Parathyroid adenoma (tissue), 2 donors: ENCODE data around the gene SFRP5.
A peak's percentile ranks its signal among the peaks of the same experiment; 100 is the strongest.

Source experiments
- H2AFZ ChIP-seq: fragments of 300-600 bp; sonication (generic); one replicate; pipeline ENCODE4 v1.7.0; 2017; ENCODE audit warnings: antibody characterized with exemption, mild to moderate bottlenecking
- H3K27ac ChIP-seq: fragments of 300-600 bp; sonication (generic); one replicate; pipeline ENCODE4 v1.7.0; 2017
- H3K27me3 ChIP-seq: fragments of 300-600 bp; sonication (generic); one replicate; pipeline ENCODE4 v1.7.0; 2017; ENCODE audit warnings: low read length; ENCODE audit not compliant: control insufficient read depth, insufficient read depth
- H3K36me3 ChIP-seq: fragments of 300-600 bp; sonication (generic); one replicate; pipeline ENCODE4 v1.7.0; 2017; ENCODE audit warnings: low read length; ENCODE audit not compliant: control insufficient read depth, insufficient read depth
- H3K4me1 ChIP-seq: fragments of 300-600 bp; sonication (generic); one replicate; pipeline ENCODE4 v1.7.0; 2017; ENCODE audit warnings: control low read depth
- H3K4me2 ChIP-seq: fragments of 300-600 bp; sonication (generic); one replicate; pipeline ENCODE4 v1.7.0; 2017; ENCODE audit warnings: low read length
- H3K4me3 ChIP-seq: fragments of 300-600 bp; sonication (generic); one replicate; pipeline ENCODE4 v1.7.0; 2017; ENCODE audit warnings: low read depth, low read length
- H3K79me2 ChIP-seq: fragments of 300-600 bp; sonication (generic); one replicate; pipeline ENCODE4 v1.7.0; 2017; ENCODE audit warnings: control low read depth
- H3K9ac ChIP-seq: fragments of 300-600 bp; sonication (generic); one replicate; pipeline ENCODE4 v1.7.0; 2017; ENCODE audit warnings: mild to moderate bottlenecking
- H3K9me3 ChIP-seq: fragments of 300-600 bp; sonication (generic); one replicate; pipeline ENCODE4 v1.7.0; 2017; ENCODE audit warnings: low read length; ENCODE audit not compliant: control insufficient read depth
- TF ChIP-seq, protein P1 (sequence below): fragments of 300-600 bp; sonication (generic); IDR thresholded peaks from one replicate; pipeline ENCODE4 v1.7.0; 2017; ENCODE audit warnings: antibody characterized with exemption, mild to moderate bottlenecking
- donor health status: primary hyperparathyroidism.

The SFRP5 gene

DNA sequence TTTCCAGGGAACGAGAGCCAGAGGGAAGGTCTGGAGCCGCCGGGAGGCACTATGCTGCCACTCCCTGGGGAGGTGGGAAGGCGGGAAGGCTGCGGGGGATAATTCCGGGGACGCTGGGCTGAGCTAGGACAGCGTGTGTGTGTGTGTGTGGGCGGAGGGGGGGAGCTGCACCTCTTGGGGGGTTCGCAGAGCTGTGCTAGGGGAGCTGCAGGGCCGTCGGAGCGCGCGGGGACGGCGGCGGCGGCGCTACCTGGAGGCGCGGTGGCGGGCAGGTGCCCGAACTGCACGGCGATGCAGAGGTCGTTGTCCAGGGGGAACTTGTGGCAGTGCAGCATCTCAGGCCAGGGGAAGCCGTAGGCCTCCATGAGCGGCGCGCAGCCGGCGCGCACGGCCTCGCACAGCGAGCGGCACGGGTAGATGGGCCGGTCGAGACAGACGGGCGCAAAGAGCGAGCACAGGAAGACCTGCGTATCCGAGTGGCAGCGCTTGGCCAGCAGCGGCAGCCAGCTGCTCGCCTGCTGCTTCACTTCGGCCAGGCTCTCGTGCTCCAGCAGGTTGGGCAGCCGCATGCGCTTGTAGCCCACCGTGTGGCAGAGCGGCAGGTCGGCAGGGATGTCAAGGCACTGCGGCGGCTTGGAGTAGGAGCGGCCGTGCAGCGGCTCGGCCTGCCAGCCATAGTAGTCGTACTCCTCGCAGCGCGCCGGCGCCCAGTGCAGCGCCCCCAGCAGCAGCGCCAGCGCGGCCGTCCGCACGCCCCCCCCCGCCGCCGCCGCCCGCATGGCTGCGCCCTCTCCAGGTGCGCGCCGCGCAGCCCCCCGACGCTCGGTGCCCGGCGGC, 526 bp downstream of the SFRP5 start:
- H3K9me3 ChIP-seq: no peaks in the 10 kb centered on the region

DNA sequence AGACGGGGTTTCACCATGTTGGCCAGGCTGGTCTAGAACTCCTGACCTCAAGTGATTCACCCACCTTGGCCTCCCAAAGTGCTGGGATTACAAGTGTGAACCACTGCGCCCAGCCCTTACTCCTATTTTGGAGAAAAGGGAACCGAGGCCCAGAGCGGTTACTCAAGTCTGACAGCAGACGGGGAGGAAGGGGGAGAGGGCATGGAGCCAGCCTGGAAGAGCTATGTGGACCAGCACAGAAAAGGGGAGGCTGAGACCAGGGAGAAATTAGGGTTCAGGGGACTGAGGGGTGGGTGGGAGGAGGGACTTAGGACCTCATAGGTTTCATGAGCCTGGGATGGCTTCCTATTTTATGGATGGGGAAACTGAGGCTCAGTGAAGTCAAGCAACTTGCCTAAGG, 1.5 kb downstream of the SFRP5 start:
- no peak overlapping the region for H3K4me3 ChIP-seq
- H3K36me3 ChIP-seq: no peaks in the 10 kb centered on the region
- TF ChIP-seq, protein P1, sequence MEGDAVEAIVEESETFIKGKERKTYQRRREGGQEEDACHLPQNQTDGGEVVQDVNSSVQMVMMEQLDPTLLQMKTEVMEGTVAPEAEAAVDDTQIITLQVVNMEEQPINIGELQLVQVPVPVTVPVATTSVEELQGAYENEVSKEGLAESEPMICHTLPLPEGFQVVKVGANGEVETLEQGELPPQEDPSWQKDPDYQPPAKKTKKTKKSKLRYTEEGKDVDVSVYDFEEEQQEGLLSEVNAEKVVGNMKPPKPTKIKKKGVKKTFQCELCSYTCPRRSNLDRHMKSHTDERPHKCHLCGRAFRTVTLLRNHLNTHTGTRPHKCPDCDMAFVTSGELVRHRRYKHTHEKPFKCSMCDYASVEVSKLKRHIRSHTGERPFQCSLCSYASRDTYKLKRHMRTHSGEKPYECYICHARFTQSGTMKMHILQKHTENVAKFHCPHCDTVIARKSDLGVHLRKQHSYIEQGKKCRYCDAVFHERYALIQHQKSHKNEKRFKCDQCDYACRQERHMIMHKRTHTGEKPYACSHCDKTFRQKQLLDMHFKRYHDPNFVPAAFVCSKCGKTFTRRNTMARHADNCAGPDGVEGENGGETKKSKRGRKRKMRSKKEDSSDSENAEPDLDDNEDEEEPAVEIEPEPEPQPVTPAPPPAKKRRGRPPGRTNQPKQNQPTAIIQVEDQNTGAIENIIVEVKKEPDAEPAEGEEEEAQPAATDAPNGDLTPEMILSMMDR: no peak
- H3K9ac ChIP-seq: no peak overlapping the region
- H3K4me1 ChIP-seq: no peaks in the 10 kb centered on the region
- H2AFZ ChIP-seq: no peak overlapping the region
- H3K79me2 ChIP-seq: no peaks in the 10 kb centered on the region
- H3K4me2 ChIP-seq: no peak overlapping the region
- peaks cover 5% of the 10 kb centered on the region for H3K27me3 ChIP-seq
- no peaks in the 10 kb centered on the region for H3K9me3 ChIP-seq
- H3K27ac ChIP-seq: no peak overlapping the region

More for the DNA sequence above, 526 bp downstream of the SFRP5 start:
- TF ChIP-seq, protein P1: no peak
- Histone ChIP-seq H3K27me3 (peaks cover 5% of the 10 kb centered on the region), H3K4me3 (no peak overlapping the region), H3K79me2 (no peaks in the 10 kb centered on the region), H3K9ac (no peak overlapping the region), H3K36me3 (no peaks in the 10 kb centered on the region), H2AFZ (no peak overlapping the region), H3K4me2 (peak overlapping the region; percentile 38), H3K4me1 (no peaks in the 10 kb centered on the region), H3K27ac (no peak overlapping the region)

DNA sequence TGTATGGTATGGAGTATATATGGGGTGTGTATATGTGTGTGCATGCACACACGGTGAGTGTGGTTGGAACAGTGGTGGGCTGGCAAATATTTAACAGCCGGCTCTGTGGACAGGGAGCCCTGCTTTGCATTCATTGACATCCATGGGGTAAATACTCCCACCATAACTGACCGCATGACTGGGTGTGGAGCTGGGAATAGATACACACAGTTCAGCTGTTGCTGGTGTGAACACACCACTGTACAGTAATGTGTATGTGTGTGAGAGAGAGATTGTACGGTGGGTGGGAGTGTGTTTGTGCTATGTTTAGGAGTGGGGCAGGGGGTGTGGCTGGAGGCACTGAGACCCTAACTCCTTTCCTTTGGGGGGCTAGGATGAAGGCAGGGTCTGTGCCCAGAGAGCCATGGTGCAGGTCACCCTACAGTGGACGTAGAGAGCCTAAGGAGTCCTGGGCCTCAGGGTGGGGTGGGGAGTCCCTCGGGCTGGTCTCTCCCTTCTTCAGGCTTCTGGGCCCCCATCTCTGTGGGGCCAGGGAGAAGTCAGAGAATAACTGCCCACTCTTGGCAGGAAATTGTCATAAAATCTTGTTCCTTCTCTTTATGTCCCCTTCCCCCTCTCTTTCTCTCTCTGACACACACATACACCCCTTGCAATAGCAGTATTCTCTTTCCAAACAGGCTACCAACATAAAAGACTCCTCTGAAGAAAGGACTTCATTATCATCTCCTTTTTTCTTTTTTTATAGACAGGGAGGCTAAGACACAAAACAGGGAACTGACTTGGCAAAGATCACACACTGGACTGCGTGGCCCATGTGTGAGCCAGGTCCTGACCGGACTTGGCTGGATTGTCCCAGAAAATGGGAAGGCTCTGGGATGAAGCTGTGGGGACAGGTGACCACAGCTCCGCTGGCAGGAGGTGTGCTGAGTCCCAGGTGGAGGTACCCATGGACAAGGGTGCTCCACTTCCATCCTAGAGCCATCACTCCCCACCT, 3.2 kb downstream of the SFRP5 start:
- Histone ChIP-seq H3K4me1 (no peaks in the 10 kb centered on the region), H3K4me3 (no peak overlapping the region), H2AFZ (no peak overlapping the region), H3K27ac (no peak overlapping the region), H3K27me3 (peaks cover 5% of the 10 kb centered on the region), H3K9me3 (no peaks in the 10 kb centered on the region), H3K9ac (no peak overlapping the region), H3K79me2 (no peaks in the 10 kb centered on the region), H3K4me2 (no peak overlapping the region), H3K36me3 (no peaks in the 10 kb centered on the region)
- TF ChIP-seq, protein P1: no peak

DNA sequence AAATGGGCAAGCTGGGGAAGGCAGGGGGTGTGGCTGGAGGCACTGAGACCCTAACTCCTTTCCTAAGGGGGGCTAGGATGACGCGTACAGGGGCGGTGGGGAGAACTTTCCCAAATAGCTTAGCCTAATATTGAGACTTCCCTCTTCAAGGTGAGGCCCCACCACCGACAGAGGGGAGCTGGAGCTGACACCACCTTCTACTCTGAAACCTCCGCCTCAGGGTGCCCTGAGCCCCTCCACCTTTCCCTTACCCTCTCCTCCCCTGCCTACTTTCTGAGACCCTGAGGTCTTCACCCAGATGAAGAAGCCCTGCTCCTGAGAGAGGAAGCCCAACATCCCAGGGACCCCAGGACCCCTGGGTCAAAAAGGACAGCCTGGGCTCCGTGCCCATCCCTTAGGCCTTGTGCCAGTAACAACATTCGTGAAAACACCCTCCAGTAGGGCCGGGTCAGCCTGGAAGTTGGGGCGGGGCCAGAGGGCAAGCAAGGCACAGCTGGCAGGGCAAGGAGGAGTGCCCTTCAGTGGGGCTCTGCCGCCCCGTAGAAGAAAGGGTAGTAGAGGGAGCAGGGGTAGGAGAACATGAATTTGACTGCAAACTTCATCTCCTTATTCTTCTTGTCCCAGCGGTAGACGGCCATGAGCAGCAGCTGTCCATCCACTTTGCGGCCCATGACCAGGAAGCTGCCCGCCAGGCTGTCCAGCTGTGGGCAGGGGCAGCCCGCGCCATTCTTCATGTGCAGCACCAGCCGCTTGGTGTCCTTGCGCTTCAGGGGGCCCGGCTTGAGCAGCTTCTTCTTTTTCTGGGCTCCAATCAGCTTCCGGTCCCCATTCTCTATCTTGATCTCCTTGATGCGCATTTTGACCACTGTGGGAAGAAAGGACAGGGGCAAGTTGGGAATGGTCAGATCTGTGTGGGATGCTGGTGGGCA, 4.5 kb downstream of the SFRP5 start:
- Histone ChIP-seq H3K9me3 (no peaks in the 10 kb centered on the region), H3K36me3 (no peaks in the 10 kb centered on the region), H3K4me1 (no peaks in the 10 kb centered on the region), H3K4me2 (no peak overlapping the region), H3K4me3 (no peak overlapping the region), H3K27me3 (peaks cover 3% of the 10 kb centered on the region), H2AFZ (no peak overlapping the region), H3K27ac (no peak overlapping the region), H3K9ac (no peak overlapping the region), H3K79me2 (no peaks in the 10 kb centered on the region)
- TF ChIP-seq, protein P1: no peak
